Muscle of back (tissue), 11 donors: ENCODE data around the gene BRD4. TPM values are rescaled to one million over a fixed set of nuclear protein-coding genes. Genes with fewer than 3 reads are reported as not detected.
A peak's percentile ranks its signal among the peaks of the same experiment; 100 is the strongest.

Experiments
- DNase-seq, 3 donors: peaks; one replicate each; pipeline versions ENCODE4 v3.0.0 to v3.0.0-alpha.2; 2013
- polyA plus RNA-seq, 10 donors: library from polyadenylated mRNA; unstranded; fragments of 120-200 nt; gene quantifications; one replicate each; pipeline ENCODE4 v1.2.1, GENCODE V29; 2013; ENCODE audit not compliant: insufficient read length in 10 of 10

BRD4 gene
- polyA plus RNA-seq, 10 donors, result 31.3 to 48.9 (median 37.9) TPM

DNA sequence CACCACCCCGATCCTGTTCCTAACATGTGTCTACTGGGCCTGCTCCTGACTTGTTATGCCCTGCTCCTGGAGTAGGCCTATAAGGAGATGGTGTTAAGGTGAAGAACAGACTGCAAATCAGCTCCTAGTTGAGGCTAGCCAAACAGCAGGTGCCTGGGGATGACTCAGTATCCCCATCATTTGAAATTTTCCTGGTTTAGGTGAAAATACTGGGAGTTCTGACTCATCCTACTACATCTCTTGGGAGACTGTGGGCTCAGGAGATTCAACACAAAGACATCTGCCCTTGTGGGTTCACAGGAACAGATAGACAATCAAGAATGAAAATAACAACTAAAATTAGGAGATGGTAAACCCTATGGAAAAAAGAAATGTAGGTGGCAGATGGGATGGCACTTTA, 41.2 kb downstream of the BRD4 start:
- no peak for DNase-seq

DNA sequence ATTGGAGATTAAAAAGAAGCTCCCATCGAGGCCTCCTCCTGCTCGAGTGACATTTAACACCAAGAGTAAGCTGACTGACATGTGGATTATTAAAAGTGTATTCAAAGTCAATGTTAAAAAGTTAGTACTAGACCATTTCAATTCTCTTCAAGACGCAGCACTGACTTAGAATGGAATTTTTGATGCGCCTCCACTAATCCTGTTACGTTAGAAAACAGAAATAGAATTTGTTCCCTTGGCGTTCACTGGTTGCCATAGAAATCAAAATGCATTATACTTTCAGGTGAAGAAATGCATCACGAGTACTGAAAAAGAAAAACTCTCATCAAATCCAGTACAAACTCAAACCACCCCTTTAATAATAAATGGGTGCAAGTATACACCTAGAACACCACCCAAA, 42.2 kb downstream of the BRD4 start:
- DNase-seq, result peak in 2 of 3 donors; percentile 44 to 66

DNA sequence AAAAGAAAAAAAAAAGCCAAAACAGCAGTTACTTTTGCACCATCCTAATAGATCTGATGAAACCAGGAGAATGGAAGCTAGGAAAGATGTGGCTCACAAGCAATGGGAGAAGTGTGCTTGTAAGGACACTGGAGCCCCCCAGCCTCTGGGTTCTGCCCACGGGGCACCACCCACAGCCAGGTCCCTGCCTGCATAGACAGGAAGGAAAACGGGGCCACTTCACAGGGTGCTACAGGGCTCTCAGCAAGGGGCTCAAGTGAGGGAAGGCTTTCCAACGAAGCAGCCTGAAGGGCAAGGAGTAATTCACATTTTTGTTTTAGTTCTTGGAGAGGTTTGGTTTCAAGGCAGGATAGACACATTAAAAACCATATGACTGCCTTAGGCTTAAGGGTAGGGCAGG, 42.7 kb downstream of the BRD4 start:
- DNase-seq, result no peak

- DNase-seq, result peak in 1 of 3 donors; percentile 71
Measured at GRCh38 chr19:15288146-15288963, 44.0 kb downstream of the BRD4 start.

GRCh38 chr19:15287496-15287895, 44.8 kb downstream of the BRD4 start:
- DNase-seq, result no peak

DNA sequence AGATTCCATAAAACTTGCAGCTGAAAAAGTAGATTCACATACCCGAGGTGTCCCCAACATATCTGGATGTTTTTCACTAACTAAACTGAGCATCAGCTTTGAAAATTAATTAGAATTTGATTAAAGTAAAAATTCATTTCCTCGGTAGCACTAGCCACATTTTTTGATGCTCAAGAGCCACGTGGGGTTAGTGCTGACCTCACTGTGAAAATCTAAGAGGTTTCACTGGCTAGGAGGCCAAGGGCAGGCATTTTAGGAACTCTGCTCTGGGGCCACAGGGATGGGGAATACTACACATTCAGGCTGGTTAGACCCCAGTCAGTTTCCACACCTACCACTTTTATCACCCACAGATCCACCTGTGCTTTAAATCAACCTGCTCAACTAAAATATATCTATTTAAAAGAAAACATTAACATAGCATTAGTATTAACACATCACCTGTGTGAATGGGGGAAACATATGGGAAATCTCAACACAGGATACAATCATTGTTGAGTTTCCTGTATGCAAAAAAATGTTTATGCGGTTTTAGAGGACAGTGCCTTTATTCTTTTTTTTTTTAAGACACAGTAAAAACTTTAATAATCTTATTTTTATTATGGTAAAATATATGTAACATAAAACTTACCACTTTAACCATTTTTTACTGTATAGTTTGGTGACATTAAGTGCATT, 45.5 kb downstream of the BRD4 start:
- no peak for DNase-seq

GRCh38 chr19:15285896-15286591, 46.3 kb downstream of the BRD4 start:
- no peak for DNase-seq

- DNase-seq, result no peak
Measured at GRCh38 chr19:15284896-15285295, 47.4 kb downstream of the BRD4 start.

DNA sequence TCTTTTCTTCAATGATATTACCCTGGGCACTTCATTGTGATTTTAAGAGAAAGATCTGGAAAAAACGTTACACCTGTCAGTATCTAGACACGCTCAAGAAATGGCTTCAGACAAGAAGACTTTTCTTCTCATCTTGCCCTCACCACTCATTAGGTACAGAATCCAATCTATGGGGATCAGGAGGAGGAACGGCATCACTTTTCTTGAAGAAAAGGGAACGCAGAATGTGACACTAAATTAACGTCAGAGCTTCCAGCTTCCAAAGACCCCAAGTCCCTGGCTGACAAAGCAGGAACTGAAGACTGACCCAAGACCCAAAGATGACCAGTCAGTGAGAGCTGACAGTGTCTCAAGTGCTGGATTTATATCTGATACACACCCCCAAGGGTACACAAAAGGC, 48.2 kb downstream of the BRD4 start:
- DNase-seq, result no peak

DNA sequence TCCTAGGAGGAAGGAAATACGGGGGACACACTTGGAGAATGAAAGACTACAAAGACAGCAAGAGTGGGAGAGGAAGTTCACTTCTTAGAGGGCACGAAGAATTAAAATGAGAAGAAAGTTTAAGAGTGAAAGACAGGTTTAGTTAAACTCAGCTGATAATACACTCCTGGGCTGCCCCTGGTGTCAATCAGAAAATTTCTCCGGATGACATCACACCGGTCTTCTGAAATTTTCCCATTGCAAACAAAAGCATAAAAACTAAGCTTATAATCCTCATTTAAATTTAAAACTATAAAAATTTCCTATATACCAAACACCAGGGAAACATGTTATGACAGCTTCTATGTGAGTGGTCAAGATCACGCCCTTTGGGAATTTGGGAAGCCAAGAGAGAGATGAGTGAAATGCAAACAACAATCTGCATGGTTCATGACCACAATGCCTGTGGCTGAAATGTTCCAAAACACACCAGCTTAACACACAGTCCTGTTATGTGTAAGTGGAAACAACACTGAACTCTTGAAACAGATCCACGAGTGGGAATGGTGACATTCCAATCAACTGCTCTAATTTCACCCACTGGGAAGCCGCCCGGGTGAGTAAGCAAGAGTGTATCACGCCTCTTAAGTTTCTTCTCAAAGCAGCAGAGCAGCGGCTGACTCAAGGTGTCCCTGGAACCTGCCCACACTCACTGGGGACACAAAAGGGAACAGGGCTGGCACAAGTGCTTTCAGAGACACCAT, 49.0 kb downstream of the BRD4 start:
- no peak for DNase-seq

- DNase-seq, result no peak
Measured at GRCh38 chr19:15282311-15282705, 50.0 kb downstream of the BRD4 start.

- peak; percentile 86 to 95 (median 90) for DNase-seq
Measured at GRCh38 chr19:15280915-15281683, 51.2 kb downstream of the BRD4 start.

DNA sequence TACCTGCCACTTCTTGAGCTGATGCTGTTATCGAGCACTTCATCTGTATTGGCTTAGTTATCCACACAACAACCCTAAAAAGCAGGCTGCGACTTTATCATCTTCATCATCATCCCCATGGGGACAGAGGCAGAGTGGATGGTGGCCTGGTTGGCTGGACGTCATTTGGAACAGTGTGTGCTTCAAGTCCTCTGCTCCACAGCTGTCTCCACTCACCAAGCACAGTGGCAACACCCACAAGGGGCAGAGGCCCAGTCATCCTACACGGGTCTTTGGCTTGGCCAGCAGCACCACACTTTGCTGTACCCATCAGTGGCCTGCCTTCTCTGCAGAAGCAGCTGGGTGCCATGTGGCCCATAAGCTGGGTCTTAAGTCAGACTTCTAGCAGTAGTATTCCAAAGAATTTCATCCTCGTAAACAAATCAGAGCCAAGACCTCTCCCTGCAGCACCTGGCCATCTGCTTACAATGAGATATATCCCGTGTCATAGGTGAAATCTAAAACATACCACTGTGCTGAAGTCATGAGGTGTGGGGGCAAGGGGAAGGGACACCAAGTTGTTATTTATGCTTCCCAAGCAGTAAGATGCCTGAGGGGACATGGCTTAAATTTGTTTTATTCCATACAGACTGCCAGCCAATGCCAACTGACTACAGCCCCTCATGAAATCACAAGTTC, 52.2 kb downstream of the BRD4 start:
- peak in 1 of 3 donors; percentile 55 for DNase-seq

DNA sequence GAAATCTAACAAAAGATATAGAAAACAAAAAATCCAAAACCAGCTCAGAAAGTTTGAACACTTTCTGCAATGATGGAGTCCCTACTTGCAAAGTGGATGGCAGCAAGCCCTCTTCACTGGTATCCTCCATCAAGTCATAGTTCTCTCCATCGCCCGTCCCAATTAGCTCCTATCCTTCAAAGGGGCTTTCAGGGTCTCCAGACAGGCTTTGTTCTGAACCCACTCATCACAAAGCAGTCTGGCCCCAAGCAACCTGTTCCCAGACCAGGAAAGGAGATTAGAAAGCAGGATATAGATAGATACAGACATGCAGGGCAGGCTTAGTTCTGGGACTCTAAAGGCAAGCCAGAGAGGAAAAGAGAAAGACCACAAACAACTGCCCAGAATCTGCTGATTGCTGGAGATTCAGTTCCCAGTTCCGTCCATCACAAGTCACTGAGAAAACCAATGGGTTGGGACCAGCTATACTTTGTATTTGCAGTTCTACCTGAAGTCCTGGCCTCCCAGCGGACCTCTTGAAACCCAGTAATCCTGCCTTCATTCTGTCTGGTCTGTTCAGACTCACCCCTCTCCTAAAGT, 52.9 kb downstream of the BRD4 start:
- DNase-seq, result no peak

DNA sequence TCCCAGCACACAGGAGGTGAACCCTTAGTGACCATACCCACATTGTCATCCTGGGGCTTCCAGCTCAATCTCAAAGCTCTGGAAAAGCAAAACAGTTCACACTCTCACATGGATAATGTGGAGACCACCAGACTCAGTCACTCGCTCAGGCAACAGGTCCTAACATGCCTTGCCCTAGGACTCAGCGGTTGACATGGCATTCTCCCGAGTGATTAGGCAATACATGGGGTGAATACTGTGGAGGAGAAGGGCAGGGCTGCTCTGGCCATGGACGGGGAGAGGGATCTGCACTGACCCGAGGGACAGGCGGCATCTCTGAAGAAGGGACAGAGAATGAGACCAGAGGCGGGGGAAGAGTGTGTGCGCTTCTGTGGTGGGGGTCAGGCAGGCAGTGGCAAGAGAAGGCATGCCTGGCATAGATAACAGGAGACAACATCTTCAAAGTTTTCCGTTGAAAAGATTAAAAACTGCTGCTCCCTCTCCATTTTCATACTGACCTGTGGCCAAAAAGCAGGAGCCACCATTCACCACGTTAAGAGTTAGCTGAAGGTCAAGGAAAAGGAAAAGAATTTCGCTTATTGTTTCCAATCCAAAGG, 55.6 kb downstream of the BRD4 start:
- DNase-seq, result no peak

DNA sequence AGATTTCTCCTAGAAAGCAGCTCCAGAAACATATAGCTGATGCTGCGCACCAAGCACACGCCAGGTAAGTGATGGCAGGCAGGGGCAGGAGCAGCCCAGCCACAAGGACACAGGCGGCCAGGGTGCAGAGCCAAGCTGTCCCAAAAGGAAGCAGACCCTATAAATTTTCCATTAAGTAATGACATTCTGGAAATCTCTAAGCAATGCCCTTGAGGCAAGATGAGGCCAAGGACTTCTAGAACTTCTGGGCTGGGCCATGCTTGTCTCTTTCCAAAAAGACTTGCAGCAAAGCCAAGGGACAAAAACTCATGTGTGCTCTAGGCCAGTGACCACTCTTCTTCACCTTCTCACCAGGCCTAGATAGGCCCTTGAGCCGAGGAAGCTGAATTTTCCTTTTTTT, 57.9 kb downstream of the BRD4 start:
- peak in 1 of 3 donors; percentile 52 for DNase-seq

DNA sequence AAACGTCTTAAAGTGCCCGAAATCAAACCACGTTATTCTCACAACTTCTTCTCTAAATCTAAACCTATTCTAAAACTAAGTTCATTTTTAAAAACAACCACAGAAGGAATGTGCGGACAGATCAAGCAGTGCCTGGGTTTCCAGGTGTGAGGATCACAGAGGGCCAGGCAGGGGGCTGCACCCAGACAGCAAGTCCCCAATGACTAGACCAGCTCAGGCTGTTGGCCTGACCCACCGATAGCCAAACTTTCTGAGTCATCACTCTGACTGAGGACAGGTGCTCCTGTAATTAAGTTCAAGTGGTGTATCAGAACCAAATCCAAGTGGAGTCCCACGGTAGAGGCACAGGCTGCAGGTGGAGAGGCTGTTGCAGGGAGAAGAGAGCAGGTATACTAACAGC, 62.5 kb downstream of the BRD4 start:
- no peak for DNase-seq

DNA sequence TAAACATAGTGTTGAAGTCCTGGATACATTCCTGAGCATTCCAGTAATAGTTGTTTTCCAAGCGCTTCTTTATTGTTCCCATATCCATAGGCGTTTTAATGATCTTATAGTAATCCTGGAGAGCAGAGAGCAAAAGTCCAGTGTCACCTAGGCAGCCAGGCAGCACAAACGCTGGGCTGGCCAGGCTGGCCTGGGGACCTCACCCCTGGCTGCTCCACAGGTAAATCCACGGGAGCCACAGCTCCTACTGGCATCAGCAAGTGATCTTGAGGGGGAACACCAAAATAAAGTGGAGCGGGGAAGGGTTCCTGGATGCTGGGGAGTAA, 63.4 kb downstream of the BRD4 start:
- no peak for DNase-seq

GRCh38 chr19:15268192-15268927, 64.0 kb downstream of the BRD4 start:
- DNase-seq, result no peak
